Measurements from ENCODE around the gene S100A5. TPM values are rescaled to one million over a fixed set of nuclear protein-coding genes. Genes with fewer than 3 reads are reported as not detected.
A peak's percentile ranks its signal among the peaks of the same experiment; 100 is the strongest.

S100A5 gene
- total and polyA plus RNA-seq, 5 donors from 2014 or later, result 1.2 to 3.0 (median 1.8) TPM

DNA sequence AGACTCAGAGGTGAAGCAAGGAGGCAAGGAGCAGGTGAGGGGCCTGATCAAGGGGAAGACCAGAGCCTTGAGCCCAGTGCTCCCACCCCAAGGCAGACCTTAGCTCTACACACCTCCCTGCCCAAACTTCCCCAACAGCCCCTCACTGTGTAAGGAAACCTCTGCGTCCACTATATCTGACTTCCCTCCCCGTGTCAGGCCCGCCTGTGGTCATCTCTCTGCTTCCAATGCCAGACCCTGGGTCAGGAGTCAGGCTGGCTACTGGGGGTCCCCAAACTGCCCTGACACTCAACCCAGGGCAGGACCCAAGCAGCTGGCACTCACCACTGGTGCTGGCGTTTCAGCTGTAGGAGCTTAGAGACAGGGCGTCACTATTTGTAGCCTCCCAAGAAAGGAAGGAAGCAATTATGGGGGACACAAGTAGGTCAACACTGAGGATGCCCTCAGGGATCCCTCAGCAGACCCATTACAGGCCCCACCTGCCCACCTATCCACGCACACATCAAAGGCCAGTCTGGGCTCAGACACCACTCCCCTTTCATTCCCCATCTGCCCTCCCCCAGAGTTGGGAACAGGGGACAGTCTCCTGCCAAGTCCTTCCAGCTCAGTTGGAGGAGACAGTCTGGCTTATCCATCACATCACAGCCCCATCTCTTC lies 9.1 kb upstream of the S100A5 start:
- Mint-ChIP-seq H3K4me3 (no peak overlapping the region), H3K4me1 (peaks cover 0 to 37% (median 13%) of the 10 kb centered on the region in 4 donors), H3K9me3 (no peaks in the 10 kb centered on the region), H3K36me3 (peaks cover 7% of the 10 kb centered on the region), H3K27me3 (no peaks in the 10 kb centered on the region), H3K27ac (peak overlapping the region in 2 of 3 donors; percentile 25 to 79)
- H3K9me3 ChIP-seq (ENCODE audit: control insufficient read depth in 2 of 2, low read length in 2 of 2), result no peaks in the 10 kb centered on the region
- H3K4me1 ChIP-seq (ENCODE audit: control insufficient read depth, insufficient read depth, low read length, poor library complexity, severe bottlenecking), result peaks cover 24% of the 10 kb centered on the region
- H3K27me3 ChIP-seq (ENCODE audit: control insufficient read depth, insufficient read depth, low read length), result no peaks in the 10 kb centered on the region
- DNase-seq (no peak), ATAC-seq (ENCODE audit: low read depth in 2 of 2) (no peak)
- H3K36me3 ChIP-seq (ENCODE audit: control insufficient read depth, insufficient read depth, low read length), result no peaks in the 10 kb centered on the region
- no peak overlapping the region for H3K4me3 ChIP-seq (ENCODE audit: low read depth, low read length)
- H3K27ac ChIP-seq (ENCODE audit: insufficient read depth, low read length, poor library complexity, severe bottlenecking), result no peak overlapping the region

DNA sequence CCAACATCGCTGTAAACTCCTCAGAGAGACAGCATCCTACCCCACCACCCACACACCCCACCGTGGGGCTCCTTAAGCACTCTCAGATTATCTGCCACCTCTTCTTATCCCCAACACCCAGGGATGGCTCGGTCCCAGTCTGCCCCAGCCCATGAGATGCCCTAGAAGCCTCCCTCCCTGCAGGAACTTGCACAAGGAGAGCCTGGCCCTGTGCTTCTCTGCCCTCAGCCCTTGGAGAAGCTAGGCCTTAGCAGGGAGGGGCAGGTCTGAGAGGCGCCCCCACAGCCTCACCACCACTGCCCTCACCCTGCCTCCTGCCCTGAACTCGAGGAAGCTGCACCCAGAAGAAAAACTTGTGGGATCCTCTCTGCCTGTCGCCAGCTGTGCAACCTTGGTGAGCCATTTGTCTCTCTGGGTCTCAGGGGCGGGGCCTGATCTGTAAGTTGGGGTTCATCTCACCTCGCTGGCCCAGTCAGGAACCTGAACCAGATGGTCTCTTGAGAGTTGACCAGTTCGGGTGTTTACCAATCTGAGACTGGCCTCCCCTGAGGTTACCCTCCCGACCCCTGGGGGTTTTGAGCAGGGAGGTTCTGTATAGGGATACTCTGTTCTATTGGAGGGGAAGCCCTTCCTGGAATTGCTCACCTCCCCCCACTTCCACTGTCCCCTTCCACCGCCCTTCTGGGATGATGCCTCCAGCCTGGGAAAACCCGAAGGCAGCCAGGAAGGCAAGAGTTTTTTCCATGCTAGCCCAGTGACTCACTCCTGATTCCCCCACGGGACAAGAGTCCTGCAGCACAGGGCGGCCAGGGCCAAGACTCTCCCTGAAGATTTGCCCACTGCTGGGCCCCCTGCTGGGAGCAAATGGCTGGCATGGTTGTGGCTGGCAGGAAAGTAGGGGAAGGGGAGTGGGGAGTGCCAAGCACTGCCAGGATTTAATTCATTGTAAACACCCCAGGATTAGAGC lies 8.3 kb upstream of the S100A5 start, which contains the start of gene S100A3:
TSS of gene S100A3 (minus strand) at position 537 of the 967 bp plus-strand sequence. CDS start 773 bp downstream, outside the sequence.
- H3K27ac Mint-ChIP-seq, result peak within 1 kb of the TSS in 2 of 3 donors; percentile 25 to 79
- ATAC-seq (ENCODE audit: low read depth in 2 of 2), result no peak
- no peak for DNase-seq
- no peak within 1 kb of the TSS for H3K4me3 ChIP-seq (ENCODE audit: low read depth, low read length)
- H3K36me3 Mint-ChIP-seq, result peaks cover 14% of the 10 kb centered on the region
- peaks cover 33% of the 10 kb centered on the region for H3K4me1 ChIP-seq (ENCODE audit: control insufficient read depth, insufficient read depth, low read length, poor library complexity, severe bottlenecking)
- no peak within 1 kb of the TSS for H3K27ac ChIP-seq (ENCODE audit: insufficient read depth, low read length, poor library complexity, severe bottlenecking)
- peak within 1 kb of the TSS in 1 of 4 donors; percentile 74 for H3K4me3 Mint-ChIP-seq
- peaks cover 2% of the 10 kb centered on the region for H3K36me3 ChIP-seq (ENCODE audit: control insufficient read depth, insufficient read depth, low read length)
- H3K9me3 ChIP-seq (ENCODE audit: control insufficient read depth in 2 of 2, low read length in 2 of 2), result no peaks in the 10 kb centered on the region
- peaks cover 0 to 46% (median 16%) of the 10 kb centered on the region in 4 donors for H3K4me1 Mint-ChIP-seq
- H3K9me3 Mint-ChIP-seq, result no peaks in the 10 kb centered on the region
- H3K27me3 ChIP-seq (ENCODE audit: control insufficient read depth, insufficient read depth, low read length), result no peaks in the 10 kb centered on the region
- no peaks in the 10 kb centered on the region for H3K27me3 Mint-ChIP-seq

DNA sequence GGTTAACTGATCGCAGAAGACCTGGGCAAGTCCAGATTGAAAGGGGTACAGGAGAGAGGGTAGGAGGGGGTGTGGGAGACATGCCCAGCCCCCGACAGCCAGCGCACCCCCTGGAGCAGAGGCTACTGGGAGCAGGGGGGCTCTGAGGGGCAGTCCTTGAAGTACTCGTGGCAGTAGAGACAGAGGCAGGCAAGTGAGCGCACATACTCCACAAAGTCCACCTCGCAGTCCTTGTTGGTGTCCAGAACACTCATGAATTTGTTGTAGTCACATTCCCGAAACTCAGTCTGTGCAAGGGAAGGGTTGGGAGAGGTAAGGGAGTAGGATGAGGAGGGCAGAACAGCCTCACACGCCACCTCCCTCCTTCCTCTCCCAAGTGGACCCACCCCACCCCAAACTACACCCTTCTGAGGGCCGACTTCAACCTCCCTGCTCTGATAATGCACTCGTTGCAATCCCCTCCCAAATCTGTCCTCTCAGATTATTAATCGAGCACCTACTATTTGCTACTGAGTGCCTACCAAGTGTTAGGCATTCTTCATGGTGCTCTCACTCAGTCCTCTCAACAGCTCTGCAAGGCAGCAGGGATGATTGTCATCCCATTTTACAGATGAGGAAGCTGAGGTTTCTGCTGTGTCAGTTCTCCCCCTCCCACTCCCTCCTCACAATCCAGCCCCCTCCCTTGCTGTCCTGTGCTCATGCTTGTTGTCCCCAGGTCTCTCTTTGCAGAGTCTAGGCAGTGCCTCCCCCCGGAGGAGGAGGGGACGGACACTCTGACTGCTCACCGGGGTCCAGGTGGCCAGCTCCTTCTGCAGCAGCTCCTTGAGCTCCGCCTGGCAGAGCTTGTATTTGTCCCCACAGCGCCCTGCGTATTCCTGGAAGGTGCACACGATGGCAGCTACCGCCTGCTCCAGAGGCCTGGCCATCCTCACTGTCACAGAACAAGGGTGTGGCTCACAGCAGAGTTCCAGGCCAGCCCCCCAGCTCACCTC lies 7.1 kb upstream of the S100A5 start:
- no peak for DNase-seq
- no peak overlapping the region for H3K4me3 ChIP-seq (ENCODE audit: low read depth, low read length)
- H3K27ac ChIP-seq (ENCODE audit: insufficient read depth, low read length, poor library complexity, severe bottlenecking), result no peak overlapping the region
- H3K36me3 ChIP-seq (ENCODE audit: control insufficient read depth, insufficient read depth, low read length), result peaks cover 13% of the 10 kb centered on the region
- no peaks in the 10 kb centered on the region for H3K9me3 Mint-ChIP-seq
- H3K27me3 Mint-ChIP-seq, result no peaks in the 10 kb centered on the region
- H3K27ac Mint-ChIP-seq, result peak overlapping the region in 2 of 3 donors; percentile 14 to 51
- H3K27me3 ChIP-seq (ENCODE audit: control insufficient read depth, insufficient read depth, low read length), result no peaks in the 10 kb centered on the region
- peaks cover 23% of the 10 kb centered on the region for H3K36me3 Mint-ChIP-seq
- no peaks in the 10 kb centered on the region for H3K9me3 ChIP-seq (ENCODE audit: control insufficient read depth in 2 of 2, low read length in 2 of 2)
- H3K4me3 Mint-ChIP-seq, result peak overlapping the region in 1 of 4 donors; percentile 74
- H3K4me1 ChIP-seq (ENCODE audit: control insufficient read depth, insufficient read depth, low read length, poor library complexity, severe bottlenecking), result peaks cover 44% of the 10 kb centered on the region
- ATAC-seq (ENCODE audit: low read depth in 2 of 2), result no peak
- peaks cover under 1 to 55% (median 26%) of the 10 kb centered on the region in 4 donors for H3K4me1 Mint-ChIP-seq

DNA sequence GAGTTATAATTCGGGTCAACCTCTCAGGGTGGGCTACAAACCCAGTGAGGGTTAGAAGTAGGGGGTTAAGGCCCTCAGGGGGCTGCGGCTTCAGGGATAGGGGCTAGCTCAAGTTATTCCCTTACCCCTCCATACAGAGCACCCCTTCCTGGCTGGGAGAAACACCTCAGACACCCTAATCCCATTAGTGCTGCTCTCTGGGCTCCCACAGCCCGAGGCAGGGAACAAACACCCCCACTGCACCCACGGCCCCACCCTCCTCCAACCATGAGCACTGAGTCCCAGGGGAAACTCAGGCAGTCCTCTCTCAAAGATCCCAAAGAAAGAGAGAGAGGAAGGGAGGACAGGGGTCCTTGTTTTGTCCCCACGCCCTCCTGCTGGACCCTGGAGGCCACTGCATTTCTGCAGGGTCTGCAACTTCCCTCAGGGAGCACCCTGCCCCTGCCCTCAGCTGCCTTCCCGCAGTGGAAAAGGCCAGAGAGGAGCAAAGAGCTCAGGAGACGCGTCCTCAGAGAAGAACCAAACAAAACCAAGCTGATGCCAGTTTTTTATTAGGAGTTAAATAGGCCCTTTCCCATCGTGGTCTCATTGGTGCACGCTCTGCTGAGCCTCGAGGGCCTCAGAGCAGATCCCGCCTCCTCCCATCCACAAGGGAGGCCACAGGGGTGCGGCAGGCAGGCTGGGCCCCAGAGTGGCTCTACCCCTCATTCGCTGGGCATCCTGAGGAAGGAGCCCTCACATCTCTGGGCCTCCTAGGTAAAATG lies 6.2 kb upstream of the S100A5 start:
- Histone ChIP-seq H3K36me3 (ENCODE audit: control insufficient read depth, insufficient read depth, low read length) (peaks cover 16% of the 10 kb centered on the region), H3K9me3 (ENCODE audit: control insufficient read depth in 2 of 2, low read length in 2 of 2) (no peaks in the 10 kb centered on the region), H3K4me3 (ENCODE audit: low read depth, low read length) (no peak overlapping the region), H3K4me1 (ENCODE audit: control insufficient read depth, insufficient read depth, low read length, poor library complexity, severe bottlenecking) (peaks cover 53% of the 10 kb centered on the region), H3K27me3 (ENCODE audit: control insufficient read depth, insufficient read depth, low read length) (no peaks in the 10 kb centered on the region), H3K27ac (ENCODE audit: insufficient read depth, low read length, poor library complexity, severe bottlenecking) (peak overlapping the region; percentile 82)
- ATAC-seq (ENCODE audit: low read depth in 2 of 2), result no peak
- peaks cover 28% of the 10 kb centered on the region for H3K36me3 Mint-ChIP-seq
- no peaks in the 10 kb centered on the region for H3K27me3 Mint-ChIP-seq
- H3K4me3 Mint-ChIP-seq, result peak overlapping the region in 3 of 4 donors; percentile 97 to 100 (median 97)
- peak overlapping the region; percentile 97 to 99 (median 98) for H3K27ac Mint-ChIP-seq
- DNase-seq, result no peak
- H3K9me3 Mint-ChIP-seq, result no peaks in the 10 kb centered on the region
- H3K4me1 Mint-ChIP-seq, result peaks cover 5 to 64% (median 33%) of the 10 kb centered on the region in 4 donors

DNA sequence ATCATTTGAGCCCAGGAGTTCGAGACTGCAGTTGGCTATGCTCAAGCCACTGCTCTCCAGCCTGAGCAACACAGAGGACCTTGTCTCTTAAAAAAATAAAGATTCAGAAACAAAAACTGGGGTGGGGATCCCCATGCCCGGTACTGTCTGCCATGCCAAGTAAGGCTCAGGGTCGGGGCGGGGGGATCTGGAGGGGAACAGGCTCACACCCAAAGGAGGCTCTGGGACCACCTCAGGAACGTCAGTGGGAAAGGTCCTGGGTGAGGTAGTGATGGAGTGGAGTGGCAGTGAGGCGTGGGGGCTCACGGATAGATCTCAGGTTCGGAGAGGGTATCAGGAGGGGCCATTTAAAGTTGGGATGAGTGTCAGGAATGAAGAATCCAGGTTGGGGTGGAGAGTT lies 5.6 kb upstream of the S100A5 start:
- no peaks in the 10 kb centered on the region for H3K27me3 Mint-ChIP-seq
- H3K4me3 ChIP-seq (ENCODE audit: low read depth, low read length), result peak overlapping the region; percentile 93
- ATAC-seq (ENCODE audit: low read depth in 2 of 2) (no peak), DNase-seq (no peak)
- H3K27me3 ChIP-seq (ENCODE audit: control insufficient read depth, insufficient read depth, low read length), result no peaks in the 10 kb centered on the region
- H3K4me3 Mint-ChIP-seq, result peak overlapping the region in 3 of 4 donors; percentile 97 to 100 (median 97)
- H3K36me3 Mint-ChIP-seq, result peaks cover 28% of the 10 kb centered on the region
- no peaks in the 10 kb centered on the region for H3K9me3 ChIP-seq (ENCODE audit: control insufficient read depth in 2 of 2, low read length in 2 of 2)
- peak overlapping the region; percentile 82 for H3K27ac ChIP-seq (ENCODE audit: insufficient read depth, low read length, poor library complexity, severe bottlenecking)
- H3K9me3 Mint-ChIP-seq, result no peaks in the 10 kb centered on the region
- H3K4me1 Mint-ChIP-seq, result peaks cover 5 to 70% (median 39%) of the 10 kb centered on the region in 4 donors
- peak overlapping the region; percentile 97 to 99 (median 98) for H3K27ac Mint-ChIP-seq
- H3K36me3 ChIP-seq (ENCODE audit: control insufficient read depth, insufficient read depth, low read length), result peaks cover 16% of the 10 kb centered on the region
- H3K4me1 ChIP-seq (ENCODE audit: control insufficient read depth, insufficient read depth, low read length, poor library complexity, severe bottlenecking), result peaks cover 59% of the 10 kb centered on the region

DNA sequence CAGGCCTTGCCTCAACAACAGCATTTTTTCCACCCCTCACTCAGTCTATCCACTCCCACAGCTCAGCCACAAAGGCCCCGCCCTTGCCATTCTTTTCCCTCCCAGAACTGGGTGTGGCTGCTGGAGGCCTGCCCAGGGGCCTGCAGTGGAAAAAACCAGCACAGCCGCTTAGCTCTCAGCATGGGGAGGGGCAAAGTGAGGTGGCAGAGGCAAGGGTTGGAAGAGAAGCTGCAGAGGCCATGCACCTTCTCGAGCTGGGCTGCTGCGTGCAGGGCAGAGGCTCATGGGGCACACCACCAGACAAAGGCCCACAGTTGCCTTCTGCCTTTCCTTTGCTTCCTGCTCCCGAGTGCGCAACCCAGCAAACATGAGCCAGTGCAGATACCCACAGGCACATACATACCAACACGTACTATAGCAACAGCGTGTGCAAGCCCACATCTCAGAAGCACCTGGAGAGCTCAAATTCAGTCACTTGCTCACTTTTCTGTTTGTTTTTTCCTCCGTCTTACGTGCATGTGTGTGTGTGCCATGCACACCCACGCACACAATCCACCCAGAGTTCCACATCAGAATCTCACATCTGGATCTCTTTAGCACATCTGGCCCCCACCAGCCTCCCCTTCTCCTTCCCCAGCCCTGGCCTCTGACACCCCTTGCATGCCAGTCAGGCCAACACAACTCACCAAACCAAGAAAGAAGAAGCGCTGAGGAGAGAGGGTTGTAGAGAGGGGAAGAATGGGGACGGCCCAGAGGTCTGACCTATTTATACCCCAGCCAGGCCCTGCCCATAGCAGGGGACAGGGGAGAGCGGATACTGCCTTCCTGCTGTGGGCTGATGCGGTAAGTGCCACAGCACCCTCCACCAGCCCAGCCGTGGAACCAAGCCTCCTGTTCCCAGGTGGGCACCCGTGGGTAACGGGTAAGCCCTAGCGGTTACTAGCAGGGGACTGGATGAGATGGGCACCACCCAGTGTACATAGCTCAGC lies 4.6 kb upstream of the S100A5 start, which contains the start of gene S100A4:
TSS of gene S100A4 (minus strand) at position 740 of the 989 bp plus-strand sequence. CDS start 1,012 bp downstream, outside the sequence.
- Histone ChIP-seq H3K27ac (ENCODE audit: insufficient read depth, low read length, poor library complexity, severe bottlenecking) (peak within 1 kb of the TSS; percentile 82), H3K4me3 (ENCODE audit: low read depth, low read length) (peak within 1 kb of the TSS; percentile 93), H3K4me1 (ENCODE audit: control insufficient read depth, insufficient read depth, low read length, poor library complexity, severe bottlenecking) (peaks cover 69% of the 10 kb centered on the region), H3K27me3 (ENCODE audit: control insufficient read depth, insufficient read depth, low read length) (no peaks in the 10 kb centered on the region), H3K36me3 (ENCODE audit: control insufficient read depth, insufficient read depth, low read length) (peaks cover 16% of the 10 kb centered on the region), H3K9me3 (ENCODE audit: control insufficient read depth in 2 of 2, low read length in 2 of 2) (no peaks in the 10 kb centered on the region)
- H3K27me3 Mint-ChIP-seq, result no peaks in the 10 kb centered on the region
- ATAC-seq (ENCODE audit: low read depth in 2 of 2), result peak; percentile 69 to 77
- H3K27ac Mint-ChIP-seq, result peak within 1 kb of the TSS; percentile 97 to 99 (median 98)
- H3K36me3 Mint-ChIP-seq, result peaks cover 31% of the 10 kb centered on the region
- peaks cover 5 to 80% (median 47%) of the 10 kb centered on the region in 4 donors for H3K4me1 Mint-ChIP-seq
- H3K4me3 Mint-ChIP-seq, result peak within 1 kb of the TSS; percentile 97 to 100 (median 98)
- no peaks in the 10 kb centered on the region for H3K9me3 Mint-ChIP-seq
- DNase-seq, result peak; percentile 75 to 95 (median 81)
